Measurements from ENCODE around the gene HERC6. TPM values are rescaled to one million over a fixed set of nuclear protein-coding genes. Genes with fewer than 3 reads are reported as not detected.

The HERC6 gene
- total RNA-seq, 1 experiment from 2014 or later: 4.1 TPM

DNA sequence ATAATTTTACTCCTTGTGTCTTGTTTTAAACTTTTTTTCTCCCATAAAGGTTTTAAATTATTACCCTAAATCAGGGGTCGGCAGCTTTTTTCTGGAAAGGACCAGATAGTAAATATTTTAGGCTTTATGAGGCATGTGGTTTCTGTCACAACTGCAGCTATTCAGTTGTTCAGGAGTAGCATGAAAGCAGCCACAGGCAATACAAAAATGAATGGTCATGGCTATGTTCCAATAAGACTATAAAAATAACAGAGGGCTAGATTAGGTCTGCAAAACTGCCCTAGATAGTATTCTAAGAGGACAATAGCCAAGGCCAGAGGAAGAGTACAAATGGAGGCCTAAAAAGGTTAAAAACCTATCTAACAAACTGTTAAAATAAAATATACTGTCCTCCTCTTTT is 102.9 kb downstream of the HERC6 start:
- no peak overlapping the region for H3K4me3 Mint-ChIP-seq
- CTCF ChIA-PET: no interaction called here

GRCh38 chr4:88489100-88489761 is 110.6 kb downstream of the HERC6 start:
- no peaks in the 10 kb centered on the region for H3K4me1 Mint-ChIP-seq
- TF ChIP-seq, protein P1, sequence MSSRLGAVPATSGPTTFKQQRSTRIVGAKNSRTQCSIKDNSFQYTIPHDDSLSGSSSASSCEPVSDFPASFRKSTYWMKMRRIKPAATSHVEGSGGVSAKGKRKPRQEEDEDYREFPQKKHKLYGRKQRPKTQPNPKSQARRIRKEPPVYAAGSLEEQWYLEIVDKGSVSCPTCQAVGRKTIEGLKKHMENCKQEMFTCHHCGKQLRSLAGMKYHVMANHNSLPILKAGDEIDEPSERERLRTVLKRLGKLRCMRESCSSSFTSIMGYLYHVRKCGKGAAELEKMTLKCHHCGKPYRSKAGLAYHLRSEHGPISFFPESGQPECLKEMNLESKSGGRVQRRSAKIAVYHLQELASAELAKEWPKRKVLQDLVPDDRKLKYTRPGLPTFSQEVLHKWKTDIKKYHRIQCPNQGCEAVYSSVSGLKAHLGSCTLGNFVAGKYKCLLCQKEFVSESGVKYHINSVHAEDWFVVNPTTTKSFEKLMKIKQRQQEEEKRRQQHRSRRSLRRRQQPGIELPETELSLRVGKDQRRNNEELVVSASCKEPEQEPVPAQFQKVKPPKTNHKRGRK (CRISPR knock-in tag; IDR thresholded peaks at IDR 0.05; ENCODE audit: borderline replicate concordance): no peak
- TF ChIP-seq, protein P2, sequence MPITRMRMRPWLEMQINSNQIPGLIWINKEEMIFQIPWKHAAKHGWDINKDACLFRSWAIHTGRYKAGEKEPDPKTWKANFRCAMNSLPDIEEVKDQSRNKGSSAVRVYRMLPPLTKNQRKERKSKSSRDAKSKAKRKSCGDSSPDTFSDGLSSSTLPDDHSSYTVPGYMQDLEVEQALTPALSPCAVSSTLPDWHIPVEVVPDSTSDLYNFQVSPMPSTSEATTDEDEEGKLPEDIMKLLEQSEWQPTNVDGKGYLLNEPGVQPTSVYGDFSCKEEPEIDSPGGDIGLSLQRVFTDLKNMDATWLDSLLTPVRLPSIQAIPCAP (CRISPR knock-in tag; IDR thresholded peaks at IDR 0.05): no peak
- TF ChIP-seq, protein P3, sequence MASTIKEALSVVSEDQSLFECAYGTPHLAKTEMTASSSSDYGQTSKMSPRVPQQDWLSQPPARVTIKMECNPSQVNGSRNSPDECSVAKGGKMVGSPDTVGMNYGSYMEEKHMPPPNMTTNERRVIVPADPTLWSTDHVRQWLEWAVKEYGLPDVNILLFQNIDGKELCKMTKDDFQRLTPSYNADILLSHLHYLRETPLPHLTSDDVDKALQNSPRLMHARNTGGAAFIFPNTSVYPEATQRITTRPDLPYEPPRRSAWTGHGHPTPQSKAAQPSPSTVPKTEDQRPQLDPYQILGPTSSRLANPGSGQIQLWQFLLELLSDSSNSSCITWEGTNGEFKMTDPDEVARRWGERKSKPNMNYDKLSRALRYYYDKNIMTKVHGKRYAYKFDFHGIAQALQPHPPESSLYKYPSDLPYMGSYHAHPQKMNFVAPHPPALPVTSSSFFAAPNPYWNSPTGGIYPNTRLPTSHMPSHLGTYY (CRISPR knock-in tag; IDR thresholded peaks at IDR 0.05): no peak
- no peak for TF ChIP-seq GRHL2 (CRISPR knock-in tag; IDR thresholded peaks at IDR 0.05; ENCODE audit: insufficient replicate concordance, severe bottlenecking)
- TF ChIP-seq NFE2L1 (CRISPR knock-in tag; IDR thresholded peaks at IDR 0.05): no peak
- TF ChIP-seq, protein P4, sequence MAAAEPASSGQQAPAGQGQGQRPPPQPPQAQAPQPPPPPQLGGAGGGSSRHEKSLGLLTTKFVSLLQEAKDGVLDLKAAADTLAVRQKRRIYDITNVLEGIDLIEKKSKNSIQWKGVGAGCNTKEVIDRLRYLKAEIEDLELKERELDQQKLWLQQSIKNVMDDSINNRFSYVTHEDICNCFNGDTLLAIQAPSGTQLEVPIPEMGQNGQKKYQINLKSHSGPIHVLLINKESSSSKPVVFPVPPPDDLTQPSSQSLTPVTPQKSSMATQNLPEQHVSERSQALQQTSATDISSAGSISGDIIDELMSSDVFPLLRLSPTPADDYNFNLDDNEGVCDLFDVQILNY (CRISPR knock-in tag; IDR thresholded peaks at IDR 0.05): no peak
- TF ChIP-seq ZNF263 (CRISPR knock-in tag; IDR thresholded peaks at IDR 0.05; ENCODE audit: low read depth): no peak
- TF ChIP-seq, protein P5, sequence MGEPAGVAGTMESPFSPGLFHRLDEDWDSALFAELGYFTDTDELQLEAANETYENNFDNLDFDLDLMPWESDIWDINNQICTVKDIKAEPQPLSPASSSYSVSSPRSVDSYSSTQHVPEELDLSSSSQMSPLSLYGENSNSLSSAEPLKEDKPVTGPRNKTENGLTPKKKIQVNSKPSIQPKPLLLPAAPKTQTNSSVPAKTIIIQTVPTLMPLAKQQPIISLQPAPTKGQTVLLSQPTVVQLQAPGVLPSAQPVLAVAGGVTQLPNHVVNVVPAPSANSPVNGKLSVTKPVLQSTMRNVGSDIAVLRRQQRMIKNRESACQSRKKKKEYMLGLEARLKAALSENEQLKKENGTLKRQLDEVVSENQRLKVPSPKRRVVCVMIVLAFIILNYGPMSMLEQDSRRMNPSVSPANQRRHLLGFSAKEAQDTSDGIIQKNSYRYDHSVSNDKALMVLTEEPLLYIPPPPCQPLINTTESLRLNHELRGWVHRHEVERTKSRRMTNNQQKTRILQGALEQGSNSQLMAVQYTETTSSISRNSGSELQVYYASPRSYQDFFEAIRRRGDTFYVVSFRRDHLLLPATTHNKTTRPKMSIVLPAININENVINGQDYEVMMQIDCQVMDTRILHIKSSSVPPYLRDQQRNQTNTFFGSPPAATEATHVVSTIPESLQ (CRISPR knock-in tag; IDR thresholded peaks at IDR 0.05): no peak
- no peak for TF ChIP-seq HMGA2 (CRISPR knock-in tag; IDR thresholded peaks at IDR 0.05)
- no peak for TF ChIP-seq HMGXB4 (CRISPR knock-in tag; IDR thresholded peaks at IDR 0.05)
- no peak for TF ChIP-seq SMAD3 (CRISPR knock-in tag; IDR thresholded peaks at IDR 0.05; ENCODE audit: borderline replicate concordance)
- no peak for TF ChIP-seq KAT7 (CRISPR knock-in tag; IDR thresholded peaks at IDR 0.05; ENCODE audit: borderline replicate concordance)
- TF ChIP-seq, protein P6, sequence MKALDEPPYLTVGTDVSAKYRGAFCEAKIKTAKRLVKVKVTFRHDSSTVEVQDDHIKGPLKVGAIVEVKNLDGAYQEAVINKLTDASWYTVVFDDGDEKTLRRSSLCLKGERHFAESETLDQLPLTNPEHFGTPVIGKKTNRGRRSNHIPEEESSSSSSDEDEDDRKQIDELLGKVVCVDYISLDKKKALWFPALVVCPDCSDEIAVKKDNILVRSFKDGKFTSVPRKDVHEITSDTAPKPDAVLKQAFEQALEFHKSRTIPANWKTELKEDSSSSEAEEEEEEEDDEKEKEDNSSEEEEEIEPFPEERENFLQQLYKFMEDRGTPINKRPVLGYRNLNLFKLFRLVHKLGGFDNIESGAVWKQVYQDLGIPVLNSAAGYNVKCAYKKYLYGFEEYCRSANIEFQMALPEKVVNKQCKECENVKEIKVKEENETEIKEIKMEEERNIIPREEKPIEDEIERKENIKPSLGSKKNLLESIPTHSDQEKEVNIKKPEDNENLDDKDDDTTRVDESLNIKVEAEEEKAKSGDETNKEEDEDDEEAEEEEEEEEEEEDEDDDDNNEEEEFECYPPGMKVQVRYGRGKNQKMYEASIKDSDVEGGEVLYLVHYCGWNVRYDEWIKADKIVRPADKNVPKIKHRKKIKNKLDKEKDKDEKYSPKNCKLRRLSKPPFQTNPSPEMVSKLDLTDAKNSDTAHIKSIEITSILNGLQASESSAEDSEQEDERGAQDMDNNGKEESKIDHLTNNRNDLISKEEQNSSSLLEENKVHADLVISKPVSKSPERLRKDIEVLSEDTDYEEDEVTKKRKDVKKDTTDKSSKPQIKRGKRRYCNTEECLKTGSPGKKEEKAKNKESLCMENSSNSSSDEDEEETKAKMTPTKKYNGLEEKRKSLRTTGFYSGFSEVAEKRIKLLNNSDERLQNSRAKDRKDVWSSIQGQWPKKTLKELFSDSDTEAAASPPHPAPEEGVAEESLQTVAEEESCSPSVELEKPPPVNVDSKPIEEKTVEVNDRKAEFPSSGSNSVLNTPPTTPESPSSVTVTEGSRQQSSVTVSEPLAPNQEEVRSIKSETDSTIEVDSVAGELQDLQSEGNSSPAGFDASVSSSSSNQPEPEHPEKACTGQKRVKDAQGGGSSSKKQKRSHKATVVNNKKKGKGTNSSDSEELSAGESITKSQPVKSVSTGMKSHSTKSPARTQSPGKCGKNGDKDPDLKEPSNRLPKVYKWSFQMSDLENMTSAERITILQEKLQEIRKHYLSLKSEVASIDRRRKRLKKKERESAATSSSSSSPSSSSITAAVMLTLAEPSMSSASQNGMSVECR (CRISPR knock-in tag; IDR thresholded peaks at IDR 0.05; ENCODE audit: borderline replicate concordance): no peak
- no peak for TF ChIP-seq MYBL2 (CRISPR knock-in tag; IDR thresholded peaks at IDR 0.05)
- no peak overlapping the region; the same call in 1 of the 2 replicates for H3K27ac Mint-ChIP-seq
- ChIA-PET POLR2A (no interaction called here), CTCF (no interaction called here)
- H3K9me3 Mint-ChIP-seq: no peaks in the 10 kb centered on the region
- ATAC-seq: no peak
- H3K4me3 Mint-ChIP-seq: no peak overlapping the region
- DNase-seq (ENCODE audit: low spot score): no peak
- H3K27me3 Mint-ChIP-seq (ENCODE audit: low read depth): no peaks in the 10 kb centered on the region
- 0 out of 2 replicates have a peak, but pooled peaks cover 3% of the 10 kb centered on the region for H3K36me3 Mint-ChIP-seq

More for the DNA sequence above, 102.9 kb downstream of the HERC6 start:
- DNase-seq (ENCODE audit: low spot score): no peak
- TF ChIP-seq, protein P7, sequence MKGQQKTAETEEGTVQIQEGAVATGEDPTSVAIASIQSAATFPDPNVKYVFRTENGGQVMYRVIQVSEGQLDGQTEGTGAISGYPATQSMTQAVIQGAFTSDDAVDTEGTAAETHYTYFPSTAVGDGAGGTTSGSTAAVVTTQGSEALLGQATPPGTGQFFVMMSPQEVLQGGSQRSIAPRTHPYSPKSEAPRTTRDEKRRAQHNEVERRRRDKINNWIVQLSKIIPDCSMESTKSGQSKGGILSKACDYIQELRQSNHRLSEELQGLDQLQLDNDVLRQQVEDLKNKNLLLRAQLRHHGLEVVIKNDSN (CRISPR knock-in tag; IDR thresholded peaks at IDR 0.05): no peak
- TF ChIP-seq TCF7 (CRISPR knock-in tag; IDR thresholded peaks at IDR 0.05; ENCODE audit: low read depth) (no peak), NFYB (CRISPR knock-in tag; conservative IDR thresholded peaks at IDR 0.05; ENCODE audit: low read depth) (no peak), ZNF671 (CRISPR knock-in tag; IDR thresholded peaks at IDR 0.05) (no peak), ATF3 (CRISPR knock-in tag; conservative IDR thresholded peaks at IDR 0.05) (no peak), RELA (CRISPR knock-in tag; IDR thresholded peaks at IDR 0.05; ENCODE audit: borderline replicate concordance) (no peak)
- Mint-ChIP-seq H3K9me3 (no peaks in the 10 kb centered on the region), H3K27me3 (ENCODE audit: low read depth) (no peaks in the 10 kb centered on the region), H3K27ac (no peak overlapping the region), H3K36me3 (peaks cover 4% of the 10 kb centered on the region), H3K4me1 (no peaks in the 10 kb centered on the region)
- no peak for ATAC-seq
- POLR2A ChIA-PET: no interaction called here
